Right lobe of liver (tissue), 4 donors: ENCODE data around the gene SNHG17.
"Not testable (repeated sequence)": the region's sequence is repeated elsewhere in the genome, so short reads cannot be mapped to it uniquely, and the experiment has no call there.

Experiments
- CTCF ChIP-seq, 4 donors: fragments of 200-600 bp in 3 of 4; fragments of 450-650 bp in 1 of 4; IDR thresholded peaks; one replicate each; pipeline versions ENCODE4 v1.5.1 to v1.8.0; 2016 to 2022; ENCODE audit warnings: antibody characterized with exemption in 4 of 4, mild to moderate bottlenecking in 2 of 4
- POLR2A ChIP-seq: fragments of 450-650 bp; IDR thresholded peaks from one replicate; pipeline ENCODE4 v1.6.1; 2017; ENCODE audit warnings: antibody characterized with exemption, mild to moderate bottlenecking
- donor health status: DM: no; HTN: no; CAD: no.
- donor health status: DM: no; HTN: no; CAD: no.
- donor health status: DM: no; HTN: yes; CAD: no.

GRCh38 chr20:38441110-38441509 is 6.0 kb upstream of the SNHG17 start:
- not testable (repeated sequence) for TF ChIP-seq CTCF (IDR thresholded peaks at IDR 0.05); POLR2A
